ENCODE data around the gene PCSK5. TPM values are rescaled to one million over a fixed set of nuclear protein-coding genes. Genes with fewer than 3 reads are reported as not detected.

PCSK5 gene
- total RNA-seq, 1 donor from 2014 or later = 18.3 TPM

- TF ChIP-seq CTCF (IDR thresholded peaks at IDR 0.05) = no peak
- no peak overlapping the region for H3K4me3 Mint-ChIP-seq (ENCODE audit: unreplicated experiment)
- H3K27me3 Mint-ChIP-seq (ENCODE audit: unreplicated experiment) = peaks cover 18% of the 10 kb centered on the region
- H3K9me3 Mint-ChIP-seq (ENCODE audit: unreplicated experiment) = no peaks in the 10 kb centered on the region
- no peak overlapping the region for H3K27ac Mint-ChIP-seq (ENCODE audit: unreplicated experiment)
- no peaks in the 10 kb centered on the region for H3K4me1 Mint-ChIP-seq (ENCODE audit: unreplicated experiment)
- no peaks in the 10 kb centered on the region for H3K36me3 Mint-ChIP-seq (ENCODE audit: unreplicated experiment)
- DNase-seq (ENCODE audit: extremely low spot score, unreplicated experiment) = no peak
Measured at GRCh38 chr9:76245518-76245917, 355.0 kb downstream of the PCSK5 start.

GRCh38 chr9:76246680-76247079 lies 356.2 kb downstream of the PCSK5 start:
- H3K36me3 Mint-ChIP-seq (ENCODE audit: unreplicated experiment) = no peaks in the 10 kb centered on the region

GRCh38 chr9:76247426-76247825 lies 357.0 kb downstream of the PCSK5 start:
- TF ChIP-seq CTCF (IDR thresholded peaks at IDR 0.05) = no peak
- DNase-seq (ENCODE audit: extremely low spot score, unreplicated experiment) = no peak
- peaks cover 14% of the 10 kb centered on the region for H3K27me3 Mint-ChIP-seq (ENCODE audit: unreplicated experiment)
- no peak overlapping the region for H3K27ac Mint-ChIP-seq (ENCODE audit: unreplicated experiment)
- no peaks in the 10 kb centered on the region for H3K9me3 Mint-ChIP-seq (ENCODE audit: unreplicated experiment)
- no peaks in the 10 kb centered on the region for H3K36me3 Mint-ChIP-seq (ENCODE audit: unreplicated experiment)
- no peak overlapping the region for H3K4me3 Mint-ChIP-seq (ENCODE audit: unreplicated experiment)
- H3K4me1 Mint-ChIP-seq (ENCODE audit: unreplicated experiment) = no peaks in the 10 kb centered on the region

More at GRCh38 chr9:76246680-76247079, 356.2 kb downstream of the PCSK5 start:
- no peak for TF ChIP-seq CTCF (IDR thresholded peaks at IDR 0.05)
- Mint-ChIP-seq H3K4me3 (ENCODE audit: unreplicated experiment) (no peak overlapping the region), H3K4me1 (ENCODE audit: unreplicated experiment) (no peaks in the 10 kb centered on the region), H3K27ac (ENCODE audit: unreplicated experiment) (no peak overlapping the region), H3K27me3 (ENCODE audit: unreplicated experiment) (peaks cover 14% of the 10 kb centered on the region), H3K9me3 (ENCODE audit: unreplicated experiment) (no peaks in the 10 kb centered on the region)
- DNase-seq (ENCODE audit: extremely low spot score, unreplicated experiment) = no peak

- no peak for DNase-seq (ENCODE audit: extremely low spot score, unreplicated experiment)
- Mint-ChIP-seq H3K27me3 (ENCODE audit: unreplicated experiment) (peaks cover 7% of the 10 kb centered on the region), H3K9me3 (ENCODE audit: unreplicated experiment) (no peaks in the 10 kb centered on the region), H3K4me1 (ENCODE audit: unreplicated experiment) (no peaks in the 10 kb centered on the region), H3K4me3 (ENCODE audit: unreplicated experiment) (no peak overlapping the region), H3K36me3 (ENCODE audit: unreplicated experiment) (no peaks in the 10 kb centered on the region), H3K27ac (ENCODE audit: unreplicated experiment) (no peak overlapping the region)
- no peak for TF ChIP-seq CTCF (IDR thresholded peaks at IDR 0.05)
Measured at GRCh38 chr9:76249309-76249708, 358.8 kb downstream of the PCSK5 start.

GRCh38 chr9:76255781-76256455 lies 365.4 kb downstream of the PCSK5 start:
- TF ChIP-seq CTCF (IDR thresholded peaks at IDR 0.05) = no peak
- Mint-ChIP-seq H3K4me3 (ENCODE audit: unreplicated experiment) (no peak overlapping the region), H3K36me3 (ENCODE audit: unreplicated experiment) (no peaks in the 10 kb centered on the region), H3K9me3 (ENCODE audit: unreplicated experiment) (no peaks in the 10 kb centered on the region), H3K27ac (ENCODE audit: unreplicated experiment) (no peak overlapping the region), H3K4me1 (ENCODE audit: unreplicated experiment) (no peaks in the 10 kb centered on the region), H3K27me3 (ENCODE audit: unreplicated experiment) (peaks cover 34% of the 10 kb centered on the region)
- DNase-seq (ENCODE audit: extremely low spot score, unreplicated experiment) = no peak
